ENCODE results near the gene TOMM70. TPM values are rescaled to one million over a fixed set of nuclear protein-coding genes. Genes with fewer than 3 reads are reported as not detected.
"Not testable (repeated sequence)": the region's sequence is repeated elsewhere in the genome, so short reads cannot be mapped to it uniquely, and the experiment has no call there.

Gene TOMM70
- polyA plus RNA-seq, 4 donors: 16.2 to 72.0 (median 26.0) TPM

- H3K9me3 ChIP-seq (ENCODE audit: control insufficient read depth in 2 of 2, insufficient read depth in 1 of 2, low read depth in 1 of 2, low read length in 1 of 2): peaks cover 0 to 3% of the 10 kb centered on the region in 2 donors
- peaks cover 9 to 41% (median 20%) of the 10 kb centered on the region in 3 donors for H3K36me3 ChIP-seq (ENCODE audit: control insufficient read depth in 3 of 3, insufficient read depth in 2 of 3, low read depth in 1 of 3, low read length in 3 of 3)
- H3K4me1 ChIP-seq (ENCODE audit: control insufficient read depth in 3 of 3, insufficient read depth in 2 of 3, low read depth in 1 of 3, low read length in 2 of 3): peaks cover 0 to 6% (median 0%) of the 10 kb centered on the region in 3 donors
- FAIRE-seq (no peak), DNase-seq (peak in 1 of 2 donors; percentile 56)
- H3K27me3 ChIP-seq (ENCODE audit: control insufficient read depth in 3 of 3, insufficient read depth in 3 of 3, low read length in 3 of 3): no peaks in the 10 kb centered on the region
- no peak overlapping the region for H3K4me3 ChIP-seq (ENCODE audit: low read depth in 1 of 3, low read length in 3 of 3)
- 92 to 97% (median 94%) methylated on average over 10 of the region's 10 CpGs for WGBS, 3 donors
- H3K27ac ChIP-seq (ENCODE audit: low read depth in 1 of 3, low read length in 2 of 3): peak overlapping the region in 1 of 3 donors; percentile 37
Observed at GRCh38 chr3:100352296-100353231, 48.3 kb downstream of the TOMM70 start.

- WGBS, 3 donors: 100% methylated on average over 2 of the region's 2 CpGs; no CpG with 5 or more reads in 2 of the 3 donors
- H3K27ac ChIP-seq (ENCODE audit: low read depth in 1 of 3, low read length in 2 of 3); H3K4me1 ChIP-seq (ENCODE audit: control insufficient read depth in 3 of 3, insufficient read depth in 2 of 3, low read depth in 1 of 3, low read length in 2 of 3); H3K9me3 ChIP-seq (ENCODE audit: control insufficient read depth in 2 of 2, insufficient read depth in 1 of 2, low read depth in 1 of 2, low read length in 1 of 2); H3K27me3 ChIP-seq (ENCODE audit: control insufficient read depth in 3 of 3, insufficient read depth in 3 of 3, low read length in 3 of 3); H3K4me3 ChIP-seq (ENCODE audit: low read depth in 1 of 3, low read length in 3 of 3); FAIRE-seq; DNase-seq: not testable (repeated sequence)
- H3K36me3 ChIP-seq (ENCODE audit: control insufficient read depth in 3 of 3, insufficient read depth in 2 of 3, low read depth in 1 of 3, low read length in 3 of 3): peaks cover 9 to 44% (median 20%) of the 10 kb centered on the region in 3 donors
Observed at GRCh38 chr3:100351770-100352169, 49.1 kb downstream of the TOMM70 start.

GRCh38 chr3:100348727-100349126, 52.2 kb downstream of the TOMM70 start:
- WGBS, 3 donors: 94 to 99% (median 98%) methylated on average over 5 of the region's 5 CpGs
- Histone ChIP-seq H3K36me3 (ENCODE audit: control insufficient read depth in 3 of 3, insufficient read depth in 2 of 3, low read depth in 1 of 3, low read length in 3 of 3) (peaks cover 11 to 39% (median 24%) of the 10 kb centered on the region in 3 donors), H3K4me3 (ENCODE audit: low read depth in 1 of 3, low read length in 3 of 3) (no peak overlapping the region), H3K9me3 (ENCODE audit: control insufficient read depth in 2 of 2, insufficient read depth in 1 of 2, low read depth in 1 of 2, low read length in 1 of 2) (peaks cover 0 to 3% of the 10 kb centered on the region in 2 donors), H3K27ac (ENCODE audit: low read depth in 1 of 3, low read length in 2 of 3) (no peak overlapping the region), H3K27me3 (ENCODE audit: control insufficient read depth in 3 of 3, insufficient read depth in 3 of 3, low read length in 3 of 3) (no peaks in the 10 kb centered on the region), H3K4me1 (ENCODE audit: control insufficient read depth in 3 of 3, insufficient read depth in 2 of 3, low read depth in 1 of 3, low read length in 2 of 3) (peaks cover 0 to 6% (median 0%) of the 10 kb centered on the region in 3 donors)
- FAIRE-seq (no peak), DNase-seq (no peak)

GRCh38 chr3:100340527-100340926, 60.4 kb downstream of the TOMM70 start:
- DNase-seq (no peak), FAIRE-seq (no peak)
- Histone ChIP-seq H3K4me1 (ENCODE audit: control insufficient read depth in 3 of 3, insufficient read depth in 2 of 3, low read depth in 1 of 3, low read length in 2 of 3) (peaks cover 0 to 13% (median 0%) of the 10 kb centered on the region in 3 donors), H3K9me3 (ENCODE audit: control insufficient read depth in 2 of 2, insufficient read depth in 1 of 2, low read depth in 1 of 2, low read length in 1 of 2) (no peaks in the 10 kb centered on the region), H3K36me3 (ENCODE audit: control insufficient read depth in 3 of 3, insufficient read depth in 2 of 3, low read depth in 1 of 3, low read length in 3 of 3) (peaks cover 0 to 26% (median 4%) of the 10 kb centered on the region in 3 donors), H3K27ac (ENCODE audit: low read depth in 1 of 3, low read length in 2 of 3) (no peak overlapping the region), H3K27me3 (ENCODE audit: control insufficient read depth in 3 of 3, insufficient read depth in 3 of 3, low read length in 3 of 3) (no peaks in the 10 kb centered on the region), H3K4me3 (ENCODE audit: low read depth in 1 of 3, low read length in 3 of 3) (no peak overlapping the region)
- WGBS, 3 donors: 97 to 100% (median 99%) methylated on average over 1 of the region's 1 CpG

- Histone ChIP-seq H3K9me3 (ENCODE audit: control insufficient read depth in 2 of 2, insufficient read depth in 1 of 2, low read depth in 1 of 2, low read length in 1 of 2) (no peaks in the 10 kb centered on the region), H3K36me3 (ENCODE audit: control insufficient read depth in 3 of 3, insufficient read depth in 2 of 3, low read depth in 1 of 3, low read length in 3 of 3) (peaks cover 0 to 20% (median 4%) of the 10 kb centered on the region in 3 donors), H3K4me1 (ENCODE audit: control insufficient read depth in 3 of 3, insufficient read depth in 2 of 3, low read depth in 1 of 3, low read length in 2 of 3) (peaks cover 0 to 14% (median 0%) of the 10 kb centered on the region in 3 donors), H3K27me3 (ENCODE audit: control insufficient read depth in 3 of 3, insufficient read depth in 3 of 3, low read length in 3 of 3) (no peaks in the 10 kb centered on the region), H3K27ac (ENCODE audit: low read depth in 1 of 3, low read length in 2 of 3) (no peak overlapping the region), H3K4me3 (ENCODE audit: low read depth in 1 of 3, low read length in 3 of 3) (no peak overlapping the region)
- FAIRE-seq: no peak
- DNase-seq: no peak
- 94 to 100% (median 99%) methylated on average over 5 of the region's 5 CpGs for WGBS, 3 donors
Observed at GRCh38 chr3:100339786-100340185, 61.1 kb downstream of the TOMM70 start.

GRCh38 chr3:100338911-100339310, 62.0 kb downstream of the TOMM70 start:
- Histone ChIP-seq H3K36me3 (ENCODE audit: control insufficient read depth in 3 of 3, insufficient read depth in 2 of 3, low read depth in 1 of 3, low read length in 3 of 3) (peaks cover 0 to 16% (median 4%) of the 10 kb centered on the region in 3 donors), H3K4me1 (ENCODE audit: control insufficient read depth in 3 of 3, insufficient read depth in 2 of 3, low read depth in 1 of 3, low read length in 2 of 3) (peaks cover 0 to 14% (median 0%) of the 10 kb centered on the region in 3 donors), H3K27me3 (ENCODE audit: control insufficient read depth in 3 of 3, insufficient read depth in 3 of 3, low read length in 3 of 3) (no peaks in the 10 kb centered on the region), H3K9me3 (ENCODE audit: control insufficient read depth in 2 of 2, insufficient read depth in 1 of 2, low read depth in 1 of 2, low read length in 1 of 2) (no peaks in the 10 kb centered on the region), H3K27ac (ENCODE audit: low read depth in 1 of 3, low read length in 2 of 3) (no peak overlapping the region), H3K4me3 (ENCODE audit: low read depth in 1 of 3, low read length in 3 of 3) (no peak overlapping the region)
- WGBS, 3 donors: 91 to 95% (median 93%) methylated on average over 10 of the region's 10 CpGs
- DNase-seq: no peak
- no peak for FAIRE-seq

- not testable (repeated sequence) for H3K9me3 ChIP-seq (ENCODE audit: control insufficient read depth in 2 of 2, insufficient read depth in 1 of 2, low read depth in 1 of 2, low read length in 1 of 2); H3K36me3 ChIP-seq (ENCODE audit: control insufficient read depth in 3 of 3, insufficient read depth in 2 of 3, low read depth in 1 of 3, low read length in 3 of 3); FAIRE-seq; H3K27me3 ChIP-seq (ENCODE audit: control insufficient read depth in 3 of 3, insufficient read depth in 3 of 3, low read length in 3 of 3); H3K4me3 ChIP-seq (ENCODE audit: low read depth in 1 of 3, low read length in 3 of 3)
- H3K27ac ChIP-seq (ENCODE audit: low read depth in 1 of 3, low read length in 2 of 3): peak overlapping the region in 1 of 3 donors; percentile 85
- H3K4me1 ChIP-seq (ENCODE audit: control insufficient read depth in 3 of 3, insufficient read depth in 2 of 3, low read depth in 1 of 3, low read length in 2 of 3): peaks cover 0 to 14% (median 0%) of the 10 kb centered on the region in 3 donors
- peak in 1 of 2 donors; percentile 24 for DNase-seq
- WGBS, 3 donors: 88 to 93% (median 92%) methylated on average over 9 of the region's 10 CpGs
Observed at GRCh38 chr3:100336229-100336628, 64.7 kb downstream of the TOMM70 start.

GRCh38 chr3:100335434-100335833, 65.5 kb downstream of the TOMM70 start:
- Histone ChIP-seq H3K9me3 (ENCODE audit: control insufficient read depth in 2 of 2, insufficient read depth in 1 of 2, low read depth in 1 of 2, low read length in 1 of 2) (no peaks in the 10 kb centered on the region), H3K27ac (ENCODE audit: low read depth in 1 of 3, low read length in 2 of 3) (peak overlapping the region in 1 of 3 donors; percentile 85), H3K36me3 (ENCODE audit: control insufficient read depth in 3 of 3, insufficient read depth in 2 of 3, low read depth in 1 of 3, low read length in 3 of 3) (peaks cover 0 to 9% (median 3%) of the 10 kb centered on the region in 3 donors), H3K27me3 (ENCODE audit: control insufficient read depth in 3 of 3, insufficient read depth in 3 of 3, low read length in 3 of 3) (no peaks in the 10 kb centered on the region), H3K4me3 (ENCODE audit: low read depth in 1 of 3, low read length in 3 of 3) (peak overlapping the region in 2 of 3 donors; percentile 64 to 90), H3K4me1 (ENCODE audit: control insufficient read depth in 3 of 3, insufficient read depth in 2 of 3, low read depth in 1 of 3, low read length in 2 of 3) (peaks cover 0 to 14% (median 0%) of the 10 kb centered on the region in 3 donors)
- DNase-seq: peak in 1 of 2 donors; percentile 10
- 56 to 63% (median 60%) methylated on average over 14 of the region's 14 CpGs for WGBS, 3 donors
- FAIRE-seq: no peak

Data from small intestine (tissue), 7 donors.